Vagina (tissue), 2 donors: ENCODE data around the gene SHC1. TPM values are rescaled to one million over a fixed set of nuclear protein-coding genes. Genes with fewer than 3 reads are reported as not detected.

Experiments used
- DNase-seq, 2 donors: peaks; one replicate each; pipeline ENCODE4 v3.0.0-alpha.2; 2017; ENCODE audit errors: extremely low spot score in 2 of 2
- H3K27ac ChIP-seq: fragments of 200-600 bp; sonication (generic); one replicate; pipeline ENCODE4 v1.5.1; 2019
- H3K27me3 ChIP-seq: fragments of 200-600 bp; sonication (generic); one replicate; pipeline ENCODE4 v1.5.1; 2019
- H3K36me3 ChIP-seq, 2 donors: fragments of 200-600 bp; sonication (generic); one replicate each; pipeline ENCODE4 v1.5.1; 2017 to 2019
- H3K4me1 ChIP-seq: fragments of 200-600 bp; sonication (generic); one replicate; pipeline ENCODE4 v1.5.1; 2019
- H3K4me3 ChIP-seq, 2 donors: fragments of 200-600 bp; sonication (generic); 1 replicate in 1 of 2; 2 replicates in 1 of 2; pipeline ENCODE4 v1.5.1; 2016 to 2019
- H3K9me3 ChIP-seq: fragments of 200-600 bp; sonication (generic); one replicate; pipeline ENCODE4 v1.5.1; 2019
- CTCF ChIP-seq, 3 experiments: fragments of 450-650 bp in 2 of 3; fragments of 200-600 bp in 1 of 3; sonication (generic) in 1 of 3; IDR thresholded peaks; one replicate each; pipeline ENCODE4 v1.5.1; 2017 to 2019; ENCODE audit warnings: antibody characterized with exemption in 3 of 3, mild to moderate bottlenecking in 2 of 3, moderate library complexity in 2 of 3
- POLR2A ChIP-seq, 2 donors: fragments of 450-650 bp; IDR thresholded peaks; one replicate each; pipeline ENCODE4 v1.6.1; 2017; ENCODE audit warnings: antibody characterized with exemption in 2 of 2, mild to moderate bottlenecking in 2 of 2, moderate library complexity in 2 of 2
- POLR2AphosphoS5 ChIP-seq, 2 donors: sonication (generic); formaldehyde crosslinking; IDR thresholded peaks; one replicate each; pipeline ENCODE4 v1.9.0; 2017; ENCODE audit warnings: antibody characterized with exemption in 2 of 2, mild to moderate bottlenecking in 2 of 2, low read depth in 1 of 2; ENCODE audit not compliant: insufficient read depth in 1 of 2
- intact Hi-C: fragments of 100-400 bp; cut with DNase I; formaldehyde crosslinking; loops from one replicate; pipeline ENCODE4 v1.15.1; 2023
- microRNA-seq: library from miRNA; unstranded; fragments of <30 nt; microRNA quantifications from one replicate; pipeline ENCODE4, GENCODE V29; 2017; ENCODE audit warnings: borderline number of aligned reads, borderline replicate concordance
- small RNA-seq: library from RNA; depleted of rRNA; stranded (forward); fragments of <200 nt; gene quantifications from one replicate; pipeline ENCODE3, GENCODE V24; 2016
- total RNA-seq: library from RNA; depleted of rRNA; stranded (reverse); fragments of >200 nt; gene quantifications from one replicate; pipeline ENCODE4 v1.2.3, GENCODE V29; 2016

SHC1 gene
- total RNA-seq, 1 donor from 2014 or later: 110 TPM

GRCh38 chr1:154913273-154913672 lies 57.3 kb downstream of the SHC1 start:
- H3K4me3 ChIP-seq: no peak overlapping the region
- H3K27me3 ChIP-seq: no peaks in the 10 kb centered on the region
- no peak overlapping the region for H3K27ac ChIP-seq
- no peaks in the 10 kb centered on the region for H3K9me3 ChIP-seq
- DNase-seq: no peak
- TF ChIP-seq POLR2AphosphoS5 (IDR thresholded peaks at IDR 0.05; ENCODE audit: insufficient read depth in 1 of 2, low read depth in 1 of 2): no peak
- TF ChIP-seq CTCF (IDR thresholded peaks at IDR 0.05): no peak
- no peak for TF ChIP-seq POLR2A (IDR thresholded peaks at IDR 0.05)
- intact Hi-C loops: no loop called here
- no peaks in the 10 kb centered on the region for H3K36me3 ChIP-seq
- H3K4me1 ChIP-seq: peaks cover 14% of the 10 kb centered on the region

GRCh38 chr1:154912755-154913154 lies 57.8 kb downstream of the SHC1 start:
- no peaks in the 10 kb centered on the region for H3K36me3 ChIP-seq
- H3K4me1 ChIP-seq: peaks cover 14% of the 10 kb centered on the region
- no peaks in the 10 kb centered on the region for H3K27me3 ChIP-seq
- H3K9me3 ChIP-seq: no peaks in the 10 kb centered on the region
- DNase-seq: no peak
- H3K4me3 ChIP-seq: no peak overlapping the region
- intact Hi-C loops: no loop called here
- H3K27ac ChIP-seq: no peak overlapping the region
- TF ChIP-seq POLR2AphosphoS5 (IDR thresholded peaks at IDR 0.05; ENCODE audit: insufficient read depth in 1 of 2, low read depth in 1 of 2) (no peak), CTCF (IDR thresholded peaks at IDR 0.05) (no peak), POLR2A (IDR thresholded peaks at IDR 0.05) (no peak)

Small RNAs within 50 kb of the gene (microRNA-seq; reads per million reads assigned to microRNA genes)
- not detected for gene MIR4258

Small RNAs within 50 kb of the gene (small RNA-seq; reads per million reads assigned to genes)
- not detected for gene MIR4258
- not detected for gene RF00017

Other genes starting within 250 kb of the SHC1 start
- gene KCNN3, start 100.5 kb downstream of the SHC1 start, total RNA-seq: 7.4 TPM
- 20.6 TPM for gene PMVK, start 34.0 kb downstream of the SHC1 start, total RNA-seq
- 56.5 TPM for gene PBXIP1, start 14.6 kb downstream of the SHC1 start, total RNA-seq
- 19.2 TPM for gene PYGO2, start 9.0 kb downstream of the SHC1 start, total RNA-seq
- 30.4 TPM for gene CKS1B, start 3.9 kb upstream of the SHC1 start, total RNA-seq
- 20.6 TPM for gene FLAD1, start 12.6 kb upstream of the SHC1 start, total RNA-seq
- gene LENEP, start 22.8 kb upstream of the SHC1 start, total RNA-seq: not detected
- gene ZBTB7B, start 32.1 kb upstream of the SHC1 start, total RNA-seq: 77.6 TPM
- 7.9 TPM for gene DCST2, start 63.0 kb upstream of the SHC1 start, total RNA-seq
- not detected for gene DCST1, start 63.1 kb upstream of the SHC1 start, total RNA-seq
- 193 TPM for gene ADAM15, start 80.6 kb upstream of the SHC1 start, total RNA-seq
- gene EFNA4, start 93.0 kb upstream of the SHC1 start, total RNA-seq: 13.8 TPM
- gene EFNA3, start 108.1 kb upstream of the SHC1 start, total RNA-seq: 22.3 TPM
- 57.9 TPM for gene EFNA1, start 157.1 kb upstream of the SHC1 start, total RNA-seq
- gene SLC50A1, start 165.1 kb upstream of the SHC1 start, total RNA-seq: 11.8 TPM
- gene DPM3, start 169.8 kb upstream of the SHC1 start, total RNA-seq: 114 TPM
- 117 TPM for gene KRTCAP2, start 202.6 kb upstream of the SHC1 start, total RNA-seq
- 2.7 TPM for gene TRIM46, start 203.1 kb upstream of the SHC1 start, total RNA-seq
- 27.3 TPM for gene THBS3, start 237.2 kb upstream of the SHC1 start, total RNA-seq
- gene MTX1, start 237.9 kb upstream of the SHC1 start, total RNA-seq: 29.5 TPM